Endometrial microvascular endothelial cells (primary cell): ENCODE measurements around the gene BPIFB2. TPM values are rescaled to one million over a fixed set of nuclear protein-coding genes. Genes with fewer than 3 reads are reported as not detected.

Experiments used
- in situ Hi-C: cut with HindIII; loops from 2 replicates; pipeline ENCODE4 v1.10.0; 2017; ENCODE audit warnings: low sequenced_read_pairs, low pct_unique_long_range_greater_than_20kb; ENCODE audit errors: inconsistent ontology term
- total RNA-seq: library from RNA; depleted of rRNA; stranded (reverse); fragments of >200 nt; gene quantifications from one replicate; pipeline ENCODE4 v1.2.3, GENCODE V29; 2015; ENCODE audit errors: inconsistent ontology term

BPIFB2 gene
- total RNA-seq, 1 donor from 2014 or later: not detected

DNA sequence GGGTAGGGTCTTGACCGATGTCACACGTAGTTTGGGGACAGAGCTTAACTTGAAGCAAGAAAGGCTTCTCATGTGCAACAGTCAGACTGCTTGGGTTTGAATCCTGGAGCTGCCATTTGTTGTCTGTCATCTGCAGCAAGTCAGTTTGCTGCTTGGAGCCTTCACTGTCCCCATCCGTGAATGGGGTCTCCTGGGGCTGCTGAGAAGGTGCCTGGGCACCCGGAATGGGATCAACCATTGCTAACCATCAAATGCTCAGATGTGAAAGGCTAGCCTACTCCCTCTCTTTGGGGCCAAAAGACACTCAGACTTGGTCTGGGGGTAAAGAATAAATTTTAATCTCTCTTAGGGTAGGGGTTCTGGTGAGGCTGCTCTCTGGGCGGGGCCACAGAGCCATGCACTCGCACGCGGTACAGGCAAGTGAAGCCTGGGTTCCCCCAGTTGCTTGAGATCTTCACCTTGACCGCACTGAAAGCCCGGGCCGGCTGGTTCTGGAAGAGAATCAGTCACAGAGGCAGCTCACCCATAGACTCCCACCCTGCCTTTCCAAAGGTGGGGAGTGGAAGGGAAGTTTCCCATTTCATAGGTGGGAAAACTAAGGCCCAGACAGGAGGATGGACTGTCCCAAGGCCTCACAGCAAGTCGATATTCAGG, 23.9 kb upstream of the BPIFB2 start:
- in situ Hi-C loops: no loop called here

DNA sequence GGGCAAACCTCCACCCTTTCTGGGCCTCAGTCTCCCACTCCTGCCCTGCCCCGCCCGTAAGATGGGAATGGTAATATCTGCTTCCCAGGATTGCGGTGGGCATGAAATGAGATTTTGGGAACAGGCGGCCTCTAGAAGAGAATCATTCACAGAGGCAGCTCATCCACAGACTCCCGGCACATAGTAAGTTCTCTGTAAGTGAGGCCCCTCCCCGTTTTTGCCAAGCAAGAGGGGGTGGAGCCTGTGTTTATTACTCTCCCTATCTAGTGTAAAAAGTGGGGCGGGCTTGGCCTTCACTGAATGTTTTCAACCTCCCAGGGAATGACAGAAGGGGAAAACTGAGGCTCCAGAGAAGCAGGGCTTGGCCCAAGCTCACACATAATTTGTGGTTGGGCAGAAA, 23.3 kb upstream of the BPIFB2 start:
- in situ Hi-C loops: no loop called here

DNA sequence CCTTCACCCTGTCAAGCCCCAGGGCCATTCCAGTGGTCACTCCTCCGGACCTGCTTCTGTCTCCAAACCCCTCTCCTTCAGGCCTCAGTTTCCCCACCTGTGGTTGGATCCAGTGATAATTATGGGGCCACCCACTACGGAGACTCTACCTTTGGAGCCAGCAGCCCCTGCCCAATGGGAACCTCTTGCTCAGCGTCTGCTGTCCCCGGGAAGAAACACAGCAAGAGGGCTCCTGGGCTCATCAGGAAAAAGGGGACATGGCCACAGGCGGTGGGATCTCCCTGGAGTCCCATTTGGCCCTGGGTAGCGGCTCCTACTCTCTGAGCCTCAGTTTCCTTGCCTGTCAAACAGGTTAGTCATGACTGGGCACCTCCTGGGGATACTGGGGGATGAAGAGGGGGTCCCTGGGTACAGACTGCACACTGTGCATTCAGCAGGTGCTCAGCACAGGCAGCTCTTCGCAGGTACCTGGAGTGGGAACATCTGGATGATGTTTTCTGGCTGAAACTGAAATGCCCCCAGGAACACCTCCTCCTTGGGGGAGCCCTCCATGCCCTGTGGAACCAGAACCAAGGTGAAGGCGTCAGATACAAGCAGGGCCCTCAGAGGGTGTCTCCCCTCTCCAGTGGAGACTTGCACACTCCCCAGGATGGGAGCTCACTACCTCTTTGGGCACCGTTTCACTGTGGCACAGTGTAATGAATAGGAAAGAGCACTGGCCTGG, 22.7 kb upstream of the BPIFB2 start:
- in situ Hi-C loops: no loop called here

DNA sequence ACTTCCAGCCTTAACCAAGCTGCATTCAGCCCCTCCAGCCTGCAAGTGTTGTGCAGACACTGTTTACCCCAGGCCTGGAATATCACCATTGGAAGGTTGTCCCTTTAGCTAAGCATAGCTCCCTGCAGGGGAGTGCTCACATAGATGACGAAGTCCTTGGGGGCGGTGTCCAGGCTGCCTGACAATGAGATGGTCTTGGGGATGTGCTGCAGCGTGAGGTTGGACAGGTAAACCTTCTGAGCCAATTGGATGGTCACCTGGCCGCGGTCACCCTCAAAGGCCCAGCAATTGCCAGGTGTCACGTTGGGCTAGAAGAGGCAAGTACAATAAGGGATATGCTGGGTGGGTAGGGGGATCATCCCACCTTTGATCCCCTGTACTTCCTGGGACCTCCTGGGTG, 21.9 kb upstream of the BPIFB2 start:
- in situ Hi-C loops: no loop called here

DNA sequence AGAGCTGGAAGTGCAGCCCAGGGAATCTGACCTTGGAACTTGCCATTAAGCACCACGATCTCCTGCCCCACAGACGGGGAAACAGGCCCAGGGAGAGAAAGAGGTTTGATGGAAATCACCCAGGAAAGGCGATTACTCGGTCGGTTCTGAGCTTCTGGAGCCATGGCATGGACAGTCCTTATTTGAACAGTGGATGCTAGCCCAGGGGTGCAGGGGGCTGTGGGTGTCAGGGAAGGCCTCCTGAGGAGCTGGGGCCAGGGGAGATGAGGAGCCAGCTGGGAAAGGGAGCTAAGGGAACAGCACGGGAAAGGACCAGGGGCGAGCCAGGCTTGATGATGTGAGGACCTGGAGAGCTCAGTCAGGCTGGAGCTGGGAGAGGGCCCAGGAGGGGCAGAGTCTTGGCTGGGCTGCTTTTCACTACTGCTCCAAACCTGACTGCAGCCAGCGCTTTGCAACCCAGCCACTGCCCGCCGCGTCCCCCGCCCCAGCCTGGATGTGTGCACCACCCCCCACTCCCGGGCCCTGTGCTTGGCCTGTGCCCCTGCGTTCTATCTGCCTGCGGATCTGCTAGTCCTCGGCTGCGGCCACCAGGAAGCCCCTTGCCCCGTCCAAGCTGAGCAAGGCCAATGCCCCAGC, 21.1 kb upstream of the BPIFB2 start:
- in situ Hi-C loops: no loop called here

DNA sequence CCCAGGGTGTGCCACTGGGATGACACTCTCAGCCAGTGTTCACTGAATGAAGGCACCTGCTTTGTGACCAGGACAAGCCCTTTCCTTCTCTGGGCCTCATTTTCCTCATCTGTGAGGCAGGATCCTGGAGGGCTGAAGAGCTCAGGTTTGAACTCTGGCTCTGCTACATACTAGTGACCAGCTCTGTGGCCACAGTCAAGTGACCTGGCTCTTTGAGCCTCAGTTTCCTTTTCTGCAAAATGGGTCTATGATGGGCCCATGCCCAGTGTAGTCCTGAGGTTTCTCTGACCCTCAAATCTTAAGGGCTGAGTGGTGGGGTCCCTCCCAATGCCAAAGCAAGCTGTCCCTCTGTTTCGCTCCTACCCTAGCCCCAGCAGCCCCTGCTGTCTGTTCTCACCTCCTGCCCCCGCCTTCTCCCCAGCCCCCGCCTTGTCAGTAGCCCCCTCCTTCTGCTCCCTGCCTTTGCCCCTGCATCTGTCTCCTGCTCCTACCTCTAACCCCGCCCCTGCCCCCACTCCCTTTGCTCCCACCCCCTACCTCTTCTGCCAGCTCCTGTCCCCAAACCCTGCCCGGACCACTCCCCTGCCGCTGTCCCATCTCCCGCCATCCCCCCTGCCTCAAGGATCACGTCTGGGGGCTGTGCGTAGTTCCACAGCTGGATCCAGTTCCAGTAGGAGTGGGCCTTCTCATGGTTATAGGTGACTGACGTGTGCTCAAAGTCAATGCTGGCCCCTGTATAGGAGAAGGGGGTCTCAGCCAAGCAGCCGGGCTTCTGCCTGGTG, 20.3 kb upstream of the BPIFB2 start:
- in situ Hi-C loops: no loop called here

DNA sequence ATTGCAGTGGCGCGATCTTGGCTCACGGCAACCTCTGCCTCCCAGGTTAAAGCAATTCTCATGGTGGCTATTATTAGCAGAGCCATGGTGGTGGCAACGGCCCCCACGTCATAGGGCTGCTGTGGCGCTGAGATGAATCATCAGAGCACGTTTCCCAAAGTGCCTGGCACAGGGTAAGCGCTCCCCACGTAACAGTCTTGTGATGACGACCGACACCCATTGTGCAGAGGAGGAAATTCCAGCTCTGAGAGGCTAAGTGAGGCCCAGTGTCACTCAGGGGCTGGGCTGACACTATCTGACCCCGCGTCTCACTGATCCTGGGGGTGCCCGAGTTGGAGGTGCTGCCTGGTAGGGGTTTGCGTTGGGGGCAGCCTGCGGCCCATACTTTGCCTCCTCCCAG, 19.5 kb upstream of the BPIFB2 start:
- in situ Hi-C loops: no loop called here

DNA sequence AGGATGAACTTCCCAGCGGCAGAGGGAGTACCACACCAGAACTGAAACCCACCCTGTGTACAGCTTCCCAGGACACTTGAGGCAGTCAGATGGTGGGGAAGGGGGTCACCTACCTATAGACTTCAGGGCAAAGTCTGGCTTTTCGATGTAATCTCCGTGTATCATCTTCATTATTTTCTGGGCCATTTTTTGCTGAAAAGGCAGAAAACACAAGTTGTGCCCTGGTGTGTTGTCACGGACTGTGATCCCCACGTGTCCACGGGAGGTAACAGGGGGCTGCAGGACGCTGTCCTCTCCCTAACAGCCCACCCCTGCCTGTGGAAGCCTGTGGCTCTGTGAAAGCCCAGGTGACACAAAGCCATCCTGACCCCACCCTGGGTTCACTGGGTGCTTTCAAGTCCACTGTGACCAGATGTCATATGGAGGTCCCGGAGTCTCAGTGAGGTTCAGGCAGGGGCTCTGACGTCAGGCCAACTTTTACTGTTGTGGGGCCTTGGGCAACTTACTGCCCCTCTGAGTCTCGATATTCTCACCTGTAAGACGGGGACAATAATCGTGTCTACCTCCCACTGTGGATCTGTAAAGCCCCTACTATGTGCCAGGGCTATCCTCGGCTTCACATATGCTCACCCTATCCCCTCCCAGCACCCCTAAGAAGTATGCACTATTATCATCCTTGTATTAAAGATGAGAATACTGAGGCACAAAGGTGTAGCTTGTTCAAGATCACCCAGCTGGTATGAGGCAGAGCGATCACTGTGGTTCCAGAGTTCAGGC, 17.8 kb upstream of the BPIFB2 start:
- in situ Hi-C loops: no loop called here

DNA sequence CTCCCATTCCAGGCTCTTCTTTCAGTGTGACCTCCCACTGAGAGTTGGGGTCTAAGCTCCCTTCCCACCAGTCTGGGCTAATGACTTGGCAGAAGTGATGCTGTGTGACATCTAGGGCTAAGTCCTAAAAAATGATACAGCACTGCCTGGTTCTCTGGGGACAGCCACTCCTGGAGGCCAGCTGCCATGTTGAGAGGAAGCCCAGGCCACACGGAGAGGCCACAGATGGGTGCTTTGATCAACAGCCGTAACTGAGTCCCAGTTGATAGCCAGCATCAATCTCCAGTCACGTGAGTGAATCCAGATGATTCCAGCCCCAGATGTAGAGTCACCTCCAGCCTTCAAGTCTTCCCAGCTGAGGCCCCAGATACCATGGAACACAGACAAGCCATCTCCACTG, 17.1 kb upstream of the BPIFB2 start:
- in situ Hi-C loops: no loop called here

DNA sequence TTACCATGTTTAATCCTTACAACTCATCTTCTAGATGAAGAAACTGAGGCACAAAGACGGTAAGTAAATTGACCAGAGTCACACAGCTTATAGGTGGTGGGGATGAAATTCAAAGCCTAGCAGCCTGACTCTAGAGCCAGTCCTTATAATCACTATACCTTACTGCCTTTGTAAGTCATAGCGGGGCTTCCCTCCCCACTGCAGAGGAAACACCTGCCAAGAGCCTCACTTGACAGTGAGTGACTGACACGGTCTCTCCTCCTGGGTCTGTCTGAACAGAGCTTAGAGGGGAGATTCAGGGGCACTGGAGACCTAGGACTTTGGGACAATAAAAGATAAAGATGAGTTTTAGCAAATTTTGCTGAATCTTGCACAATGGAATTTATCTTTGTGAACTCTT, 16.1 kb upstream of the BPIFB2 start:
- in situ Hi-C loops: no loop called here

DNA sequence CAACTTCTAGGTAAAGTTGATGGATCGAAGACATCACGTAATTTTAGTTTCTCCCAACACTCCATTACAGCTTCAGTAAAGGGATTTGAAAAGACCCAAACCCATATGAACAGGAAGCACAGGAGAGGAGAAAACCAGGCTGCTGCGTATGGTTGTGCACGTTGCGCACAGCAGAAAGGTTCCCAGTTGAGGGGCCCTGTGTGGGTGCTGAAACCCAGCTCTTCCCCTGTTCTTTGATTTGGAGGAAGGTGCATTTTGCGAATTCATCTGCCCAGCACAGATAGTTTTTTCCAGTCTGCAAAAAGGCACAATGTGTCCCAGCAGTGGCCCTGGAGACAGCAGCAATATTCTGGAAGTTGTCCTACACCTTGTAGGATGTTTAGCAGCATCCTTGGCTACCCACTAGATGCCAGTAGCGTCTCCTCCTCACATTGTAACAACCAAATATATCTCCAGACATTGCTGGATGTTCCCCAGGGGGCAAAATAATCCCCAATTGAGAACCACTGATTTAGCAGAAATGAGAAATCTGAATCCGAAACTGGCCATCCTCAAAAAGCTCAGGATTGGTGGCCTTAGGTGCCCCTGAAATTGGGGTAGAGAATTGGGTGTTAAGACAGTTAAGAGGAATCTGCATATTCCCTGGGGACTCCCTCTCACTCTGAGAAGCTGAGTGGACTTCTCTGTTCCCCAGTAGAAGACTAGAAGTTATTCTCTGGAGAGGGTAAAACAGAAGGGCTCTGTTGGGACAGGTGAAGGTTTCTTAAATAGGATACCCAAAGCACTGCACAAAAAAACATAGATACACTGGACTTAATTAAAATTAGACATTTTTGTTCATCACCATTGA, 15.5 kb upstream of the BPIFB2 start:
- in situ Hi-C loops: no loop called here

DNA sequence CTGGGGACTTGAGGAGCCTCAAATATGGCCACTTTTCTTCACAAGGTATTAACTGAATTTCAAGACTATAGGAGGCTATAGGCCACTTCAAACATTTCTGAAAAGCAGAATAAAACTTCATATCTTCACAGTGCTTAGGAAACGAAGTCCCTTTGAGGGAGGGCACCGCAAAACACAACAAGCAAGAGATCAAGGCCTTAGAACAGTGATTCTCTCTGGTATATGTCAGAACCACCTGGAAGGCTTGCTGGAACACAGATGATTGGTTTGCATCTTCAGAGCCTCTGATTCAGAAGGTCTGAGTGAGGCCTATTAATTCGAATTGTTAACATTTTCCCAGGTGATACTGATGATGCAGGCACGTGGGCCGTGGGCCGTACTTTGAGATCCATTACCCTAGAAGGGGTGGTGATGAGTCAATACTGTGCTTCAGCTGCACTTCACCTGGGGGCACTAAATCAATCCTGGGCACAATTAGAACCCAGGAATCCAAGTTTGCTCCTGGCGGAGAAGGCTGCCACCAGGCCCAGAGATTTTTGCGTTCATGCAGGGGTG, 13.9 kb upstream of the BPIFB2 start:
- in situ Hi-C loops: no loop called here

DNA sequence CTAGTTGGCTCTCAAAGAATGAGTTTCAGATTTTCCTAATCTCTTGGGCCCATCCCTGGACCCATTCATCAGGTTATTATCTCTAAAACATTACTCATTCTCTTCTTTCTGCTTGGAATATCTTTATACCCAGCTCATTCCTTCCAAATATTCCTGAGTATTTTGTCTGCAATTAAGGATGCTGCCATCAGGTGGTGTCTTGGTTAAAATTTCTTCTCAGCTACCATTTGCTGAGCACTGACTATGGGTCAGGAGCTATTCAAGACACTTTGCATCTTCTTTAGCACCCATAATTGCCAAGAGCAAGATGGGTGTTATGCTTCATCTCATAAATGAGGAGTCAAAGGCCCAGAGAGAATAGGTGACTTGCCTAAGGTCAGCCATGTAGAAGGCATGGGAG, 11.7 kb upstream of the BPIFB2 start:
- in situ Hi-C loops: no loop called here

DNA sequence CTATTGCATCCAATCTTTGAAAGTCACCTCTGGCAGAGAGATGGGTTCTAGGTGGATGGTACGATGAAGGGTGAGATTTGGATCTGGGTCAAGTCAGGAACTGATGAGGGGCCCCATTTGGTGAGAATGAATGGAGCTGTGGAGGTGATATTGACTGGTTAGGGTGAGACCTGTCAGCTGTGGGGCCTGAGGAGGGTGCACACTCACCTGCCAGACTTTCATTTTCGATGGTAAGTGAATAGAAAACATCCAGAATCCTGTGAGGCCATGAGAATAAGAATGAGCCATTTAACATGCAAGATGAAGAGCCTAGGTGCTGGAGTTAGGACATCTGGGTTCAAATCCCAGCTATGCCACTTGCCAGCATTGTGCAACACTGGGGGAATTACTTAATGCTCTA, 10.1 kb upstream of the BPIFB2 start:
- in situ Hi-C loops: no loop called here

DNA sequence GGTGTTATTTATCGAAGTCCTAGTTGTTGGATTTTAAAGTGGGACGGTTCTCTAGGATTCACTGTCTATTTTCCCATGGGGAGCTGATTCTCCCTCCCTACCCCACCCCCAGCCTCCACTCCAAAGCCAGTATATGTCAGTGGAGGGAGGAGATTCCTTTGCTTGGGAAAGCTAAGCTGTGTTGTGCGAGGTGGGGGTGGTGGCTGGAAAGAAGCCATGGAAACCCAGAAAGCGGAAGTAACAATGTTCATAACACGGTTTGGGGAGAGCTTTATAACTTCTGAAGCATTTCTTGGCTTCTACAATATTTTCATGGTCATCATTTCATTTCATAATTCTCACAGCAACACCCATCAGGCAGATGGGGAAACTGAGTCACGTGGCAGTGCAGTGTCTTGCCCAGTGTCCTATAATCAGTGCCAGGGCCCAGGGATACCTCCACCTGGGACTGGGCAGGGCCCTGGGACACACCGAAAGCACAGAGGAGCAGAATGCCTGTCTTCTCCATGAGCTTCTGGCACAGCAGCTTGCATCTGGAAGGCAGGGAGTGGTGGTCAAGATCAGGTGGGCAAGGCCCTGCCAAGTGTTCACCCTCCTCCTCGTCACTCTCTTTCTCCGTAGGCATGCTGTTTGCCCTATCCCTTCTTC, 7.8 kb upstream of the BPIFB2 start:
- in situ Hi-C loops: no loop called here

DNA sequence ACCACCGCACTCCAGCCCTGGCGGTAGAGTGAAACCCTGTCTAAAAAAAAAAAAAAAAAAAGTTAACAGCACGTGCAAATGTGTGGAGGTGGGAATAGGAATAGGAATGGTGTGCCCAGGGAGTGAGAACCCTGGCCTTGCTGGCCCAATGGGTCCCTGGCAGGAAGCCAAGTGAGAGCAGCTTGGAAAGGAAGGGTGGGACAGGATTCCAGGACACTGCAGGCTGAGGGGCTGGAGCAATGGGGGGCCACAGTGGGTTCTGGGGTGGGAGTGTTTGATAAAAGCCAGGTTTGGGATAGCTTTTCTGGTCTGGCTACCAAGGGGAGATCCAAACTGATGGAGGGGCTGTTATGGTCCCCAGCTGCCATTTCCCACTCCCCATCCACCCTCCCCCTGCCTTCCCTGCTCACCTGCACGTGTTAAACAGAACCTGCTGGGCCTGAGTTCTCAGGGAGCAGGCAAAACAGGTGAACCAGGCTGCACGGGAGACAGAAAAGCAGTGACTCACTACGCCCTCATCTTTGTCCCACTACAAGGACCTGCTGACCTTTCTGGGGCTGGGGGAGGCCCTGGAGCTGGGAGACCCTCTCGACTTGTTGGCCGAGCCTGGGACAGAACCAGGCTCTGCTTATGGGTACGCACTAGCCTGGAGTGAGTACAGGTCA, 6.6 kb upstream of the BPIFB2 start:
- in situ Hi-C loops: no loop called here
